IPS-18c (cell line): ENCODE measurements around the gene PPP1R12B.
"Not testable (repeated sequence)": the region's sequence is repeated elsewhere in the genome, so short reads cannot be mapped to it uniquely, and the experiment has no call there.

Experiments
- H3K4me3 ChIP-seq: 2 replicates; pipeline ENCODE4 v1.7.0; 2013; ENCODE audit warnings: low read depth, mild to moderate bottlenecking, low read length, moderate library complexity; ENCODE audit not compliant: insufficient read depth
- H3K9me3 ChIP-seq: one replicate; pipeline ENCODE4 v1.6.1; 2013; ENCODE audit warnings: mild to moderate bottlenecking, low read length, moderate library complexity; ENCODE audit not compliant: control insufficient read depth, insufficient read depth

The PPP1R12B gene

GRCh38 chr1:202615501-202616354 is 267.2 kb downstream of the PPP1R12B start:
- Histone ChIP-seq H3K4me3 (no peak overlapping the region), H3K9me3 (no peaks in the 10 kb centered on the region)

GRCh38 chr1:202616355-202616915 is 267.9 kb downstream of the PPP1R12B start:
- no peak overlapping the region for H3K4me3 ChIP-seq
- no peaks in the 10 kb centered on the region for H3K9me3 ChIP-seq

DNA sequence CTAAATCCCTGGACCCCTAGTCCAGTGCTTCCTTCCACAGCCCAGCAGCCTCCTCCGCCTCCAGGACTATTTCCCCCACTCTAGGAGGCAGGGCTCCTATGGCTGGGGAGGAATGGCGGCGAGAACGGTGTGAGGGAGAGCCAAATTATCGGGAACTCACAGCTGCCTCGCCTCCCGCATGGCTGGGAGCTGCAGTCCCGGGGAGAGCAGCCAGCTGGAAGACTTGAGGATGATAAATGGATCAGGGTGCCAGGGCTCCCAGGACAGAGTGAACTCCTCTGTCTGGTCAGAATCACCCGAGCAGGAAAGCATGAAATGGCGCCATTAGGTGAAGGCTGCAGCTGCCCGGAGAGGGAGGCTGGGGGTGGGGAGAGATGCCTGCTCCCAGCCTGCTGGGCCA is 270.5 kb downstream of the PPP1R12B start:
- H3K9me3 ChIP-seq, H3K4me3 ChIP-seq: not testable (repeated sequence)

DNA sequence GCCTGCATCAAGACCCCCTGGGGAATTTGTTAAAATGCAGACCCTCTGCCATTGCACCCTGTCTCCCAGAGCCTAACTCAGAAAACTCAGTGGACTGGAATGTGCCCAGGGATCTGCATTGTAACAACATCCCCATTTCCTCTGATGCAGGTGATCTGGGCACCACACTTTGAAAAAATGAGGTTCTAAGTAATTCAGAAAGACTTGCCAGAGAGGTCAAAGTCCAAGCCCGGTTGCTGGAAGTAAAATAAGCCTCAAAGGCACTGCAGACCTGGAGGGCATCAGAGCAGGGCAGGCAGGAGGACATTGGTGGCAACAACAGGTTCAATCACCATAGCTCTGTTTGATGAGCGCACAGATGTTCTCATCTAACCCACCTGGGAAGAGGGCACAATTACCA is 271.0 kb downstream of the PPP1R12B start:
- H3K4me3 ChIP-seq = no peak overlapping the region
- H3K9me3 ChIP-seq = no peaks in the 10 kb centered on the region

GRCh38 chr1:202620036-202620435 is 271.5 kb downstream of the PPP1R12B start:
- not testable (repeated sequence) for H3K9me3 ChIP-seq, H3K4me3 ChIP-seq

- Histone ChIP-seq H3K9me3 (no peaks in the 10 kb centered on the region), H3K4me3 (no peak overlapping the region)
These were observed 272.9 kb downstream of the PPP1R12B start for GRCh38 chr1:202621446-202621845.

DNA sequence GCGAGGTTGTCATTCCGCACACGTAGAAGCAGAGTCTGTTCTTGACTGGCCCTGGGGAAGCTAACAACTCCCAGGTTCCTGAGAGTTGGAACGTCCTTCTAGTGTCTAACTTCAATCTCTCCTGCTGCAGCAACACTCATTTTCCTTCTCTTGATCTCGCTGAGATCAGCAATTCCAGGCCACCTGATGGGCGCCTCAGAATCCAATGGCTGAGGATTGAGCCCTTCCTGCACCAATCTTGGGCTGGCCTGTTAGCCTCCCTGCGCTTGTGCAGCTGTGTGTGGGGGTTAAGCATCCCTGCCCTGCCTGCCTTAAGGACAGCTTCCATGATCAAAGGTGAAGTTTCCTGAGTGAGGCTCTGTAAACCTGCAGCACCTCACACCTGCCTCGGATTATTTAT is 273.9 kb downstream of the PPP1R12B start:
- H3K4me3 ChIP-seq = no peak overlapping the region

DNA sequence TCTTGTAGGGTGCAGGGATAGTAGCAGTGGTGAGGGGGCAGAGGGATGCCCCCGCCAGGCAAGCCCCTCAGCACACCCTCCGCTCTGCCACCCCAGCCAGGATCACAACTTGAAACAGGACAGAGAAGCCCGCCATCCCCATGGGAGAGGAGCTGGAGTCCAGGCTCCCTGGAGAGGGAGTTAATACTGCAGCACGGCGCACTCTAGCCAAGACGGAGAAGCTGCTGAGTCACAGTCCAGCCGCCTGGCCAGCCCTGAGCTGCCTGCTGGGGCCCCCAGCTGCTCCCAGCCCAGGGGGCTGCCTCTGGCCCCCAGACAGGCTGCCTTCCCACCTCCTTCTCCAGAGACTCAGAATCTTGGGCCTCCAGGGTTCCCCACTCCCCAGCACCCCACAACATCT is 274.6 kb downstream of the PPP1R12B start:
- H3K4me3 ChIP-seq = no peak overlapping the region

More for the DNA sequence above, 273.9 kb downstream of the PPP1R12B start:
- no peaks in the 10 kb centered on the region for H3K9me3 ChIP-seq

GRCh38 chr1:202623476-202623875 is 275.0 kb downstream of the PPP1R12B start:
- not testable (repeated sequence) for H3K9me3 ChIP-seq, H3K4me3 ChIP-seq

More for the DNA sequence above, 274.6 kb downstream of the PPP1R12B start:
- no peaks in the 10 kb centered on the region for H3K9me3 ChIP-seq

DNA sequence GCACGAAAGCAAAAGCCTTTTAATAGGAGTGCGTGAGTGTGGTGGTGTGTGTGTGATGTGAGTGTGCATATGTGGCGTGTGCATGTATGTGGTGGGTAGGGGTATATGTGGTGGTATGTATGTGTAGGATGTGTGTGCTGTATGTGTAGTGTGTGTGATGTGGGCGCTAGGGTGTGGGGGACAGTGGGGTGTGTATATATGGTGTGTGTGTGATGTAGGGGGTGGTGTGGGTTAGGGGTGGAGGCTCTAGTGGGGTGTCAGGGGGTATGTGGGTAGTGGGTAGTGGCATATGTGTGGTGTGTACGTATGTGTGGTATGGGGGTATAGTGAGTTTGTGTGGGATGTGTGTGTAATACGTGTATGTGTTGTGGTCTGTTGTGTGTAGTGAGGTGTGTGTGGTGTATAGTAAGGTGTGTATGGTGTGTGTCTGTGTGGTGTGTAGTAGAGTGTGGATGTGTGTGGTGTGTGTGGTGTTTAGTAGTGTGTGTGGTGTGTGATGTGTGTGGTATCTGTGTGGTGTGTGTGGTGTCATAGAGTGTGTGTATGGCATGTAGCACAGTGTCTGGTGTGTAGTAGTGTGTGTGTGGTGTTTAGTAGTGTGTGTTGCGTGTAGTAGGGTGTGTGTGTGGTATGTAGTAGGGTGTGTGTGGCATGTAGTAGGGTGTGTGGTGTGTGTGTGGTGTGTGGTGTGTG is 275.7 kb downstream of the PPP1R12B start:
- no peaks in the 10 kb centered on the region for H3K9me3 ChIP-seq
- H3K4me3 ChIP-seq = no peak overlapping the region

GRCh38 chr1:202624781-202625108 is 276.2 kb downstream of the PPP1R12B start:
- Histone ChIP-seq H3K4me3 (no peak overlapping the region), H3K9me3 (no peaks in the 10 kb centered on the region)

DNA sequence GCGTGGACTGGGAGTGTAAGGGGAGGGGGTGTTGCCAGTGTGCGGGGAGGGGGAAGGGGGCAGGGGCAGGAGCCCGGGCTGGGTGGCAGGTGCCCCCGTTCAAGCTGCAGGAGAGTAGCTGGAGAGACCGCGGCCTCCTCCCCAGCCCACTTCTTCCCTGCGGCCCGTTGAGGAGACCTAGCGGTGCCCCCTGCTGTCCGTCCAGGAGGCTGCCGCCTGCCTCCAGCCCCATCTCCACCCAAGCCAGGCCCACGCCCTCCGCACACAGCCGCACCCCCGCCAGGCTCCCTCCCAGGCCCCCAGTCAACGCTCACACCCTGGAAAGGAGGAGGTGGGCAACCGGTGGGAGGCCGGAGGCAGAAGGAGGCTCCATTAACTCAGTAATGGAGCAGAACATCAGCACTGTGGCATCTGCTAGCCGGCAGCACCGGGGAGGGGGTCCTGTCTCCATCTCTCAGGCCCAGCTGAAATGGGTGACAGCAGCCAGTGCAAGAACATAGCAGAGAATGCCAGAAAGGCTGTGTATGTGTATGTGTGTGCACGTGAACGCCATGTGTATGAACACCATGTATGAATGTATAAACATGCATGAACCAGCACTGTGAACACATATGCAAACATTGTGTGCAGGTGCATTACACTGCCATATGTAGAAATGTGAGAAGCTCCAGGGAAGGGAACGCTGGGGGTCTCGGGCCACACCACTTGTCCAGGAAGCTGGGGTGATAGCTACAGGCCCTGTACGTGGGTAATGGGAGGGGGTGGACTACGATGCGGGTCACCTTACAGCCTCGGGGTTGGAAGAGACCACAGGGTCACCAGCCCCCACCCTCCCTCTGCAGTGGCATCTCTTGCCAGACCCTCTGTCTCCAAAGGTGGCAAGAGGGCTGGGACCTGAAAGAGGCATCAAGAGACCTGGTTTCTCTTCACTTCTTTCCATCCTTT is 277.2 kb downstream of the PPP1R12B start:
- H3K4me3 ChIP-seq = no peak overlapping the region
- no peaks in the 10 kb centered on the region for H3K9me3 ChIP-seq

GRCh38 chr1:202627036-202627435 is 278.5 kb downstream of the PPP1R12B start:
- not testable (repeated sequence) for H3K9me3 ChIP-seq, H3K4me3 ChIP-seq

- Histone ChIP-seq H3K9me3 (no peaks in the 10 kb centered on the region), H3K4me3 (no peak overlapping the region)
These were observed 279.5 kb downstream of the PPP1R12B start for GRCh38 chr1:202627841-202628565.

DNA sequence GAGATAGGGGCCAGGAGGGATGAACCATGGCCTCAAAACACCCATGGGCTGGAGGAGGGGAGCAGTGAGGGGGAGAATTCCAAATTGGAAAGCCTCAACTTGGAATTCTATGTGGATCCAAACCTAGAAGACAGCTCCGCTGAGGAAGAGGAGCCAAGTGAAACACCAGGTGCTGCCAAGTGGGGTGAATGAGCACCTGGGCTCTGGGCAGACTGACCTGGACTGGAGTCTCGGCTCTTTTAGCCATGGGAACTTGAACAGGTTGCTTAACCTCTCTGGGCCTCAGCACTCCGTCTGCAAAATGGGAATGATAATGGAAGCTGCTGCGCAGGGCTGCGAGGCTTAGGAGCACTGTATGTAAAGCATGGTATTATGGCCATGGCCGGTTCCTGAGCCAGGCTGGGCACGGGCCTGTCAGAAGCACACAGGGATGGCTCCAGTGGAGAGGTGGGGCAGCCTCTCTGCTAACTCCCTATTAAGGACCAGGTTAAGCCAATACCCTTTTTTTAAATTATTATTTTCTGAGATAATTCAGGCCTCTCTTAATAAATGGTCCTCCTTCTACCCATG is 280.2 kb downstream of the PPP1R12B start:
- H3K4me3 ChIP-seq = no peak overlapping the region
- H3K9me3 ChIP-seq = no peaks in the 10 kb centered on the region

- not testable (repeated sequence) for H3K9me3 ChIP-seq, H3K4me3 ChIP-seq
These were observed 280.8 kb downstream of the PPP1R12B start for GRCh38 chr1:202629257-202629811.
